PC-3 (cell line): ENCODE results near the gene CIBAR2.

Source experiments
- CTCF ChIP-seq: fragments of 300-600 bp; sonication (generic); conservative IDR thresholded peaks from 2 replicates; pipeline ENCODE4 v1.5.1; 2017; ENCODE audit warnings: antibody characterized with exemption, low read depth, mild to moderate bottlenecking, low read length
- EZH2 ChIP-seq: fragments of 300-600 bp; sonication (generic); IDR thresholded peaks from one replicate; pipeline ENCODE4 v1.6.1; 2017; ENCODE audit warnings: antibody characterized with exemption, mild to moderate bottlenecking, low read length; ENCODE audit not compliant: unreplicated experiment

GRCh38 chr16:85091522-85091910 lies 20.8 kb downstream of the CIBAR2 start:
- no peak for TF ChIP-seq CTCF
- no peak for TF ChIP-seq EZH2
